Esophagus muscularis mucosa (tissue), 4 donors: ENCODE results near the gene OVAAL. TPM values are rescaled to one million over a fixed set of nuclear protein-coding genes. Genes with fewer than 3 reads are reported as not detected.

Experiments
- DNase-seq: peaks from one replicate; pipeline ENCODE4 v3.0.0-alpha.2; 2017; ENCODE audit errors: extremely low spot score
- H3K27ac ChIP-seq, 4 donors: fragments of 200-600 bp; sonication (generic); replicated peaks in 1 of 4; 1 replicate in 3 of 4; 2 replicates in 1 of 4; pipeline ENCODE4 v1.5.1; 2016 to 2019; ENCODE audit warnings: mild to moderate bottlenecking in 1 of 4
- H3K27me3 ChIP-seq, 4 donors: fragments of 200-600 bp; sonication (generic); one replicate each; pipeline versions ENCODE4 v1.5.1 to v1.6.0; 2016 to 2019
- H3K36me3 ChIP-seq, 4 donors: fragments of 200-600 bp; sonication (generic); one replicate each; pipeline ENCODE4 v1.5.1; 2016 to 2019
- H3K4me1 ChIP-seq, 4 donors: fragments of 200-600 bp; sonication (generic); one replicate each; pipeline ENCODE4 v1.5.1; 2016 to 2019
- H3K4me3 ChIP-seq, 4 donors: fragments of 200-600 bp; sonication (generic); 1 replicate in 2 of 4; 2 replicates in 2 of 4; pipeline ENCODE4 v1.5.1; 2016 to 2019; ENCODE audit warnings: mild to moderate bottlenecking in 4 of 4, moderate library complexity in 1 of 4
- H3K9me3 ChIP-seq, 4 donors: fragments of 200-600 bp; sonication (generic); 1 replicate in 3 of 4; 2 replicates in 1 of 4; pipeline ENCODE4 v1.5.1; 2016 to 2019
- CTCF ChIP-seq, 3 experiments: fragments of 200-600 bp in 2 of 3; fragments of 450-650 bp in 1 of 3; sonication (generic) in 2 of 3; IDR thresholded peaks; one replicate each; pipeline ENCODE4 v1.5.1; 2017 to 2019; ENCODE audit warnings: antibody characterized with exemption in 3 of 3, mild to moderate bottlenecking in 2 of 3, moderate library complexity in 1 of 3
- EP300 ChIP-seq: sonication (generic); formaldehyde crosslinking; IDR thresholded peaks from one replicate; pipeline ENCODE4 v1.6.1; 2017; ENCODE audit warnings: antibody characterized with exemption
- POLR2A ChIP-seq: fragments of 450-650 bp; IDR thresholded peaks from one replicate; pipeline ENCODE4 v1.6.1; 2017; ENCODE audit warnings: antibody characterized with exemption, moderate library complexity, mild to moderate bottlenecking, low read depth
- POLR2AphosphoS5 ChIP-seq, 2 donors: sonication (generic); formaldehyde crosslinking; IDR thresholded peaks; one replicate each; pipeline ENCODE4 v1.6.1; 2017; ENCODE audit warnings: antibody characterized with exemption in 2 of 2
- WGBS: methylation state at CpG from one replicate; pipeline ENCODE4 v1.1.5; 2018; 5-methylcytosine and 5-hydroxymethylcytosine counted together
- intact Hi-C: fragments of 100-400 bp; cut with DNase I; formaldehyde crosslinking; loops from one replicate; pipeline ENCODE4 v1.15.1; 2023
- total RNA-seq, 4 donors: library from RNA; depleted of rRNA; stranded (reverse); fragments of >200 nt; gene quantifications; one replicate each; pipeline versions ENCODE4 v1.1.0 to v1.2.1, GENCODE V29; 2016

Gene OVAAL
- total RNA-seq, 4 donors from 2014 or later = not detected

- WGBS = 92% methylated on average over 4 of the region's 4 CpGs
- Histone ChIP-seq H3K36me3 (no peaks in the 10 kb centered on the region), H3K27ac (no peak overlapping the region), H3K4me1 (peaks cover 0 to 14% (median 7%) of the 10 kb centered on the region in 4 donors), H3K4me3 (no peak overlapping the region), H3K9me3 (no peaks in the 10 kb centered on the region), H3K27me3 (no peaks in the 10 kb centered on the region)
- no peak for DNase-seq
- TF ChIP-seq EP300 = no peak
- TF ChIP-seq POLR2AphosphoS5 (IDR thresholded peaks at IDR 0.05) = no peak
- no peak for TF ChIP-seq CTCF (IDR thresholded peaks at IDR 0.05)
- no peak for TF ChIP-seq POLR2A
- intact Hi-C loops = no loop called here
These were observed 14.0 kb downstream of the OVAAL start for GRCh38 chr1:180572760-180573159.

- Histone ChIP-seq H3K27me3 (no peaks in the 10 kb centered on the region), H3K4me1 (peaks cover 0 to 14% (median 7%) of the 10 kb centered on the region in 4 donors), H3K27ac (no peak overlapping the region), H3K36me3 (no peaks in the 10 kb centered on the region), H3K4me3 (no peak overlapping the region), H3K9me3 (no peaks in the 10 kb centered on the region)
- DNase-seq = no peak
- intact Hi-C loops = no loop called here
- TF ChIP-seq POLR2AphosphoS5 (IDR thresholded peaks at IDR 0.05) (no peak), POLR2A (no peak)
- 82% methylated on average over 4 of the region's 4 CpGs for WGBS
These were observed 15.4 kb downstream of the OVAAL start for GRCh38 chr1:180574031-180574713.

- H3K4me1 ChIP-seq = peaks cover 0 to 9% (median 7%) of the 10 kb centered on the region in 4 donors
- no peak overlapping the region for H3K4me3 ChIP-seq
- WGBS = 76% methylated on average over 3 of the region's 3 CpGs
- no peak for DNase-seq
- intact Hi-C loops = no loop called here
- no peaks in the 10 kb centered on the region for H3K36me3 ChIP-seq
- no peak overlapping the region for H3K27ac ChIP-seq
- TF ChIP-seq EP300 = no peak
- no peak for TF ChIP-seq POLR2A
- TF ChIP-seq POLR2AphosphoS5 (IDR thresholded peaks at IDR 0.05) = no peak
- no peak for TF ChIP-seq CTCF (IDR thresholded peaks at IDR 0.05)
- no peaks in the 10 kb centered on the region for H3K9me3 ChIP-seq
- no peaks in the 10 kb centered on the region for H3K27me3 ChIP-seq
These were observed 18.6 kb downstream of the OVAAL start for GRCh38 chr1:180577361-180577760.

- Histone ChIP-seq H3K4me3 (no peak overlapping the region), H3K4me1 (peaks cover 0 to 4% (median under 1%) of the 10 kb centered on the region in 4 donors), H3K27ac (no peak overlapping the region), H3K9me3 (no peaks in the 10 kb centered on the region), H3K27me3 (no peaks in the 10 kb centered on the region), H3K36me3 (no peaks in the 10 kb centered on the region)
- 90% methylated on average over 6 of the region's 6 CpGs for WGBS
- no peak for DNase-seq
- intact Hi-C loops = no loop called here
- TF ChIP-seq EP300 (no peak), POLR2A (no peak), CTCF (IDR thresholded peaks at IDR 0.05) (no peak), POLR2AphosphoS5 (IDR thresholded peaks at IDR 0.05) (no peak)
These were observed 21.3 kb downstream of the OVAAL start for GRCh38 chr1:180579961-180580611.

GRCh38 chr1:180581635-180582039 is 22.9 kb downstream of the OVAAL start:
- no peak overlapping the region for H3K27ac ChIP-seq
- H3K36me3 ChIP-seq = no peaks in the 10 kb centered on the region
- peaks cover 0 to 16% (median 8%) of the 10 kb centered on the region in 4 donors for H3K4me1 ChIP-seq
- intact Hi-C loops = no loop called here
- no peaks in the 10 kb centered on the region for H3K27me3 ChIP-seq
- H3K9me3 ChIP-seq = no peaks in the 10 kb centered on the region
- DNase-seq = no peak
- H3K4me3 ChIP-seq = no peak overlapping the region
- WGBS = 83% methylated on average over 1 of the region's 1 CpG
- TF ChIP-seq POLR2AphosphoS5 (IDR thresholded peaks at IDR 0.05) (no peak), POLR2A (no peak), EP300 (no peak), CTCF (IDR thresholded peaks at IDR 0.05) (no peak)
